Epithelial cell of esophagus (primary cell): ENCODE results near the gene NADK.

ENCODE experiments used
- DNase-seq: peaks from one replicate; pipeline ENCODE4 v3.0.0; 2010; ENCODE audit warnings: low read depth
- H3K4me3 ChIP-seq: 2 replicates; pipeline ENCODE4 v1.5.1; 2011; ENCODE audit warnings: mild to moderate bottlenecking, low read length, control low read depth
- CTCF ChIP-seq: IDR thresholded peaks from 2 replicates; pipeline ENCODE4 v1.5.1; 2011; ENCODE audit warnings: low read depth, mild to moderate bottlenecking, low read length, control low read depth, inconsistent platforms; ENCODE audit not compliant: insufficient read depth; ENCODE audit errors: missing control alignments

NADK gene

GRCh38 chr1:1797731-1798341, 19.6 kb upstream of the NADK start:
- DNase-seq = no peak
- no peak overlapping the region for H3K4me3 ChIP-seq
- TF ChIP-seq CTCF = no peak

GRCh38 chr1:1796466-1796865, 18.2 kb upstream of the NADK start:
- H3K4me3 ChIP-seq = no peak overlapping the region
- TF ChIP-seq CTCF = peak; percentile 11
- DNase-seq = no peak

GRCh38 chr1:1794999-1795398, 16.7 kb upstream of the NADK start:
- TF ChIP-seq CTCF = no peak
- H3K4me3 ChIP-seq = no peak overlapping the region
- DNase-seq = no peak

- no peak for DNase-seq
- TF ChIP-seq CTCF = no peak
Observed at GRCh38 chr1:1793481-1794244, 15.4 kb upstream of the NADK start.

DNA sequence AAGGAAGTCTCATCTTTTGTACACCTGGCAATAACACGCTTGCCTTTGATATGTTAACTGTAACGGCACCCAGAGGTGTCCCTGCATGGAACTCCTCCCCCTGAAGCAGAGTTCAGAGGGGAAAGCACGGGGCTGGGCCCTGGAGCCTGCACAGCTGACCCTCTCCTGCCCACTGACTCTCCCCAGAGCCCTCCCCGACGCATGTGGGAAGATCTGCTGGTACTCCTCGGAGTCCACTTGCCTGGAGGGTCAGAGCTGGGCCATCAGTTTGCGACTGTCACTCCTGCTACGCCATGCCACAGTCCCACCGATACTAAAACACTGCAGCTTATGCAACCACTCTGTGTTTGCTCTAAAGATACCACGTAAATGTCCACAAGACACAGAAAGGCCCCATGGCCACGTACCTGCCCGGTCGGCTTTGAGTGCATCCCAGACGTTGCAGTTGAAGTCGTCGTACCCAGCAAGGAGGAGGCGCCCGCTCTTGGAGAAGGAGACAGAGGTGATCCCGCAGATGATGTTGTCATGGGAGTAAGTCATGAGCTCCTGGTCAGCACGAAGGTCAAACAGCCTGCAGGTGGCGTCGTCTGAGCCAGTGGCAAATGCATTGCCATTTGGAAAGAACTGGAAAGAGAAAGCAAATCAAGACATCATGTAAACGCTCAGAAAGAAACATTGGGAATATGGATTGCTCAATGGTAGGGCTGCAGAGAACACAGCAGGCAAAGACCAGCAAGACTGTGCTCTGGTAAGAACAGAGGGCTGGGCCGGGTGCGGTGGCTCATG, 10.6 kb upstream of the NADK start:
- peak; percentile 29 for TF ChIP-seq CTCF
- no peak overlapping the region for H3K4me3 ChIP-seq
- DNase-seq = peak; percentile 19

More at GRCh38 chr1:1793481-1794244, 15.4 kb upstream of the NADK start:
- no peak overlapping the region for H3K4me3 ChIP-seq

DNA sequence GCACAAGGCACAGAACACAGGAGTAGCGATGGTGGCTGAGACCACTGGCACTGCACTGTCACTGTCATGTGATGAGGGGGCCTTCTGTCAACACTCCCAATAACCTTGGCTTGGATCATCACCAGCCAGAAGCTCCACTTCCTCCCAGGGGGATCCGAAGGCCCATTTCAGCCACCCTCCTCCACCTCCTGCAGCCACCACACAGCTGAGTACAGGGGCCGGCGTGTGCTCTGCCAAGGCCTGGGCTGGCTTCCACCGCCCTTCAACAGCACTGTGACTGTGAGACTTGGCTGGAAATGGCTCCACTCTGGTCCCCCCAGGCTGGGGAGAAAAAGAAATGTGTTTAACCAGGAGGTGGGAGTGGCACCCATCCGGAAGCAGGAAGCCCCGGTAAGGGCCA, 9.9 kb upstream of the NADK start:
- no peak for DNase-seq
- TF ChIP-seq CTCF = no peak
- no peak overlapping the region for H3K4me3 ChIP-seq
